Inferior parietal cortex (tissue), 1 donor: ENCODE results near the gene SPTLC2.

ENCODE experiments used
- DNase-seq: peaks from one replicate; pipeline ENCODE4 v3.0.0-alpha.2; 2016; ENCODE audit errors: extremely low spot score

The SPTLC2 gene

GRCh38 chr14:77623201-77623600 is 6.8 kb upstream of the SPTLC2 start:
- DNase-seq, result no peak

GRCh38 chr14:77622366-77622961 is 6.0 kb upstream of the SPTLC2 start:
- no peak for DNase-seq

GRCh38 chr14:77620222-77620870 is 3.9 kb upstream of the SPTLC2 start:
- DNase-seq, result no peak

- no peak for DNase-seq
These were observed 2.0 kb upstream of the SPTLC2 start for GRCh38 chr14:77618381-77618970.

- DNase-seq, result no peak
These were observed 344 bp downstream of the SPTLC2 start for GRCh38 chr14:77616133-77616453.

GRCh38 chr14:77615361-77616132 is 890 bp downstream of the SPTLC2 start:
- DNase-seq, result no peak

- no peak for DNase-seq
These were observed 3.2 kb downstream of the SPTLC2 start for GRCh38 chr14:77613201-77613600.

GRCh38 chr14:77612011-77612620 is 4.3 kb downstream of the SPTLC2 start:
- no peak for DNase-seq

GRCh38 chr14:77610553-77610952 is 5.9 kb downstream of the SPTLC2 start:
- DNase-seq, result no peak

GRCh38 chr14:77609922-77610321 is 6.5 kb downstream of the SPTLC2 start:
- DNase-seq, result no peak

- no peak for DNase-seq
These were observed 8.6 kb downstream of the SPTLC2 start for GRCh38 chr14:77607741-77608302.

- no peak for DNase-seq
These were observed 11.0 kb downstream of the SPTLC2 start for GRCh38 chr14:77605392-77605972.

- DNase-seq, result no peak
These were observed 12.7 kb downstream of the SPTLC2 start for GRCh38 chr14:77603654-77604255.

GRCh38 chr14:77603031-77603430 is 13.4 kb downstream of the SPTLC2 start:
- DNase-seq, result no peak

- no peak for DNase-seq
These were observed 14.4 kb downstream of the SPTLC2 start for GRCh38 chr14:77601846-77602619.

- DNase-seq, result no peak
These were observed 16.5 kb downstream of the SPTLC2 start for GRCh38 chr14:77599889-77600288.

GRCh38 chr14:77598366-77599070 is 17.9 kb downstream of the SPTLC2 start:
- DNase-seq, result no peak

GRCh38 chr14:77593501-77593961 is 22.9 kb downstream of the SPTLC2 start:
- no peak for DNase-seq

- DNase-seq, result no peak
These were observed 25.5 kb downstream of the SPTLC2 start for GRCh38 chr14:77590845-77591485.
